HG03571 (cell line): ENCODE measurements around the gene KNDC1.
"Not testable (repeated sequence)": the region's sequence is repeated elsewhere in the genome, so short reads cannot be mapped to it uniquely, and the experiment has no call there.

Experiments
- ATAC-seq: cut with Tn5 transposase; IDR thresholded peaks from one replicate; pipeline ENCODE4 v1.9.1; 2021; ENCODE audit not compliant: unreplicated experiment

The KNDC1 gene

DNA sequence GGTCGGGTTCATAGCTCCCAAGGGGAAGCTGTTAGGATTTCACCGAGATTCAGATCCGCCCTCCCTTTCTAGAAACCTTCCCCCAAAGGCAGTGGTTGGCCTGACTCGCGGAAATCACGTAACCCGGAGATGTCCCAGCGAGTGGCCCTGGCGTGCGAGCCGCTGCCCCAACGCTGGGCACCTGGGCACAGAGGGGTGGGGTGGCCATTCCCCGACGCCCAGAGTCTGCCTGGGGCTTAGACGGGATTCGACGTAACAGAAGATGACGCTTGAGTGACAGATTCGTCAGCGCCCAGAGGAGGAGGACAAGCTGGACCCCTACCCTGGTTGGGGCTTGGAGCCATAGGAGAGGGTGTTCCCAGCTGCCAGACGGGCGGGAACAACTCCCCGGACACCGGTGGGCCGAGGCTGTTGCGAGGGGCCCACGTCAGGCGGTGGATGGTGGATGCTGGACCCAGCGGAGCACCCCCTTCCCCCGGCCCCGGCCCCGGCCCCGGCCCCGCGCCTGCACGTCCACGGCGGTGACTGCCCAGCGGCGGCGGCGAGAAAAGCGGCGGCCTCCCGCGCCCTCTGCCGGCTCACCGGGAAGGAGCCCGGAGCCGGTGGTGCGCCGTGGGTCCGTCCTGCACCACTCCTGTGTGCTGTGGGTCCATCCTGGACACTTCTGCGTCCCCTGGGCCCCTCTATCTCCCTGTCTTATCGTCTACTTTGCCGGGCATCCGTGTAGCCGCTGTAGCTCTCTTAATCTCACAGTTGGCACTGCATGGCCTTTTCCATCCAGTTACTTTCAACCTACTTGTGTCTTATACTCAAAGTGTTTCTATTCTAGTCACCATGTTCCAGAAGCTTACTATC lies 35.4 kb upstream of the KNDC1 start:
- no peak for ATAC-seq

- ATAC-seq: no peak
These were observed 34.1 kb upstream of the KNDC1 start for GRCh38 chr10:133125901-133126300.

GRCh38 chr10:133126431-133127290 lies 33.4 kb upstream of the KNDC1 start:
- ATAC-seq: no peak

GRCh38 chr10:133127291-133128125 lies 32.5 kb upstream of the KNDC1 start:
- no peak for ATAC-seq

DNA sequence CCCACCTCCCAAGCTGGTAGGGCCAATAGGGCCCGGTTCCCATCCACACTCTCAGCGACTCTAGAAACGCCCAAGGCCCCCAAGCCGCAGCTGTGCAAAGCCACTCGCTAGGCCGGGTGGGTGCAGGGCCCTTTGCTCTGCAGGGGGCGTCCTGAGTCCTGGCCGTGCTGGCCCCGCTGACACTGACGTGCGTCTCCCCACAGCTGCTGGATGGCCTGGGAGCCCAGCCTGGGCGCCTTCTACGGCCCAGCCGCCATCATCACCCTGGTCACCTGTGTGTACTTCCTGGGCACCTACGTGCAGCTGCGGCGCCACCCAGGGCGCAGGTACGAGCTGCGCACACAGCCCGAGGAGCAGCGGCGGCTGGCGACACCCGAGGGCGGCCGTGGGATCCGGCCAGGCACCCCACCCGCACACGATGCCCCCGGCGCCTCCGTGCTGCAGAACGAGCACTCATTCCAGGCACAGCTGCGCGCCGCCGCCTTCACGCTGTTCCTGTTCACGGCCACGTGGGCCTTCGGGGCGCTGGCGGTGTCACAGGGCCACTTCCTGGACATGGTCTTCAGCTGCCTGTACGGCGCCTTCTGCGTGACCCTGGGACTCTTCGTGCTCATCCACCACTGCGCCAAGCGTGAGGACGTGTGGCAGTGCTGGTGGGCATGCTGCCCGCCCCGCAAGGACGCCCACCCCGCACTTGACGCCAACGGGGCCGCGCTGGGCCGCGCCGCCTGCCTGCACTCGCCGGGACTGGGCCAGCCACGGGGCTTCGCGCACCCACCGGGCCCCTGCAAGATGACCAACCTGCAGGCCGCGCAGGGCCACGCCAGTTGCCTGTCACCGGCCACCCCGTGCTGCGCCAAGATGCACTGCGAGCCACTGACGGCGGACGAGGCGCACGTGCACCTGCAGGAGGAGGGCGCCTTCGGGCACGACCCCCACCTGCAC lies 31.6 kb upstream of the KNDC1 start:
- no peak for ATAC-seq

DNA sequence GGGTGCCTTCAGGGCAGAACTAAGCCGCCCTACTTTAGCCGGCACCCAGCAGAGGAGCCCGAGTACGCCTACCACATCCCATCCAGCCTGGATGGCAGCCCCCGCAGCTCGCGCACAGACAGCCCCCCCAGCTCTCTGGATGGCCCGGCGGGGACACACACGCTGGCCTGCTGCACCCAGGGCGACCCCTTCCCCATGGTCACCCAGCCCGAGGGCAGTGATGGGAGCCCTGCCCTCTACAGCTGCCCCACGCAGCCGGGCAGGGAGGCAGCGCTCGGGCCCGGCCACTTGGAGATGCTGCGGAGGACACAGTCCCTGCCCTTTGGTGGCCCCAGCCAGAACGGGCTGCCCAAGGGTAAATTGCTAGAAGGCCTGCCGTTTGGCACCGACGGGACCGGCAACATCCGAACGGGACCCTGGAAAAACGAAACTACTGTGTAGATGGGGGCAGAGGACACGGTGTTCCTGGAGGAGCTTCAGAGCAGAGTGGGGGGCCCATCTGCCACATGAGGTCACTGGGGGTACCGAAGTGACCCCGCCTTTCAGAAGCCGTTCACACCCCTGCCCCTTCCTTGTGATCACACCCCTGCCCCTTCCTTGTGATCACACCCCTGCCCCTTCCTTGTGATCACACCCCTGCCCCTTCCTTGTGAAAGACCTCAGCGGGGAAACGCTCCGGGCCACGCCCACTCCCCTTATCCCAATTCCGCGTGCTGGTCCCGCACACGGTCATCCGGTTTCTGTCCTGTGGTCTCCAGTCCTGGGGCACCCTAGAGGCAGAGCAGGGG lies 30.8 kb upstream of the KNDC1 start:
- ATAC-seq: no peak

DNA sequence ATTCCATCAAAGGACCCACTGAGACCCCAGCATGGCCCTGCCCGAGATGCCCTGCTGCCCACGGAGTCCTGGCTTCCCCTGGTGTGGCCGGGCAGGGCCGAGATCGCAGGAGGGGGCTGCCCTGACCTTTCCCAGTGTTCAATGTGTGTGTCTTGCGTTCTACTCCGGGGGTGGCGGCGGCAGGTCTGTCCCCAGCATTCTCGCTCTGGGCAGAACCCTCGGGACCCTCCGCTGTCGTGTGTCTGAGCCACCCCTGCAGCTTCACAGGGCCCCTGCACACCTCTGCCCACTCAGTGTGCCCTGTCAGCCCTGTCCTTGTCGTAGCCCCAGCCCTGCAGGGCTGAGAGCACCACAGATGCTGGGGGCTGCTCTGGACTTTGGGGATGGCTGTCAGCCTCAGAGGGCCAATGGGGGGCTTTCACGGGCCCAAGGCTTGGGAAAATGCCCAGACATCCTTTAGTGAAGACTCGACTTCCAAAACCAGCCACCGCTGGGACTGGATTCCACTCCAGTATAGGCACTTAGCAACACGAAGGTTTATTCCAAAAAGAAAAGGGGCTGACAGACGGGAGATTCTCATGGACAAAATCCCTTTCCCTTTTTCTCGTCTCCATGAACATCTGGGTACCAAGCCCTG lies 30.0 kb upstream of the KNDC1 start:
- no peak for ATAC-seq

- no peak for ATAC-seq
These were observed 29.4 kb upstream of the KNDC1 start for GRCh38 chr10:133130602-133131001.

GRCh38 chr10:133131053-133131452 lies 29.0 kb upstream of the KNDC1 start:
- no peak for ATAC-seq

DNA sequence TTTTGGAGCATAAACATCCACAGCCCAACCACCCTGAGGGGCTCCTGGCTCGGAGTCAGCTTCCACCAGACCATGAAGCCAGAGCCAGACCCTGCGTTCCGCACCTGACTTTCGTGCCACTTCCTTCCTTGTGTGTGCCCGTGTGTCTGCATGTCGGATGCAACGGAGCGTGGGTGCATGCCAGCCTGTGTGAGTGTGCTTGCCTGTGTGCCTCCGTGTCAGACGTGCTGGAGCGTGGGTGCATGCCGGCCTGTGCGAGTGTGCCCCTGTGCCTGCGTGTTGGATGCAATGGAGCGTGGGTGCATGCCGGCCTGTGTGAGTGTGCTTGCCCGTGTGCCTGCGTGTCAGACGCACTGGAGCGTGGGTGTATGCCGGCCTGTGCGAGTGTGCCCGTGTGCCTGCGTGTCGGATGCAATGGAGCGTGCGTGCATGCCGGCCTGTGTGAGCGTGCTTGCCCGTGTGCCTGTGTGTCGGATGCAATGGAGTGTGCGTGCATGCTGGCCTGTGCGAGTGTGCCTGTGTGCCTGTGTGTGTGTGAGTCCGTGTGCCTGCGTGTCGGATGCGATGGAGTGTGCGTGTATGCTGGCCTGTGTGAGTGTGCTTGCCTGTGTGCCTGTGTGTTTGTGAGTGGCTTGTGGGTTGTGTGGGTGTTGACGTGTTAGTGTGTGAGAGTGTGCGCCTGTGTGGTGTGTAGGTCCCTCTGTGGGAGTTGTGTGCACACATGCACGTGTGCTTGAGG lies 28.1 kb upstream of the KNDC1 start:
- ATAC-seq: no peak

DNA sequence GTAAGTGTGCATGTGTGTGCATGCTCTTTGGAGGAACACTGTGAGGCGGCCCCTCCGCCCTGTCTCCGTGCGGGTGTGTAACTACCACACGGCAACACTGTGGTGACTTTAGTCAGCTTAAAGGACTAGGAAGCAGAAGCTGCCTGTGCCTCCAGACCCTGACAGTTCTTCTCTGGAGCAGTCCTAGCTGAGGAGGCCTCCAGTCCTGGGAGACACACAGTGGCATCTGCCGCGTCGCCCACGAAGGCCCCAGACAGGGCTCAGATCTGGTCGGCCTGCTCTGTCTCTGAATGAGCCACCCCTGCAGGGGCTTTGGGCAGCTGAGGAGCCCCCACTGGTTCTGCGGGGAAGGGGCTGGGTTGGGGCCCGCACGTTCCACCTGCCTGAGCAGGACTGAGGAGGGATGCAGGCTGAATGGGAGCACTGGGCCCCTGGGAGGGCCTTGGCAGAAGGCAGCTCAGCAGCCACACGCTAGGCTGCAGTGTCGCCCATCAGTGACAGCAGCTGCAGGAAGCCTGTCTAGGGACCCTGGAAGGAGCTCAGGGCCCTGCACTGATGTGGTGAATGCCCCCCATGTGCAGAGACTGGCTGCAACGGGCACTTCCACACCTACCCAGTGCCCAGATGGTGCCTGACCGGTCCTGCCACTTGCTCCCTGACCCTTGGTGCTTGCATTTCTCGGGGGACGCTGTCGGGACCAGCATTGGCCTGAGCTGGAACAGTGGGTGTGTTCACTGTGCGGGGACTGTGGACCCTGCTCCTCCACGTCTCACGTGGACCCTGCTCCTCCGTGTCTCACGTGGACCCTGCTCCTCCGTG lies 27.3 kb upstream of the KNDC1 start:
- no peak for ATAC-seq

- ATAC-seq: no peak
These were observed 26.4 kb upstream of the KNDC1 start for GRCh38 chr10:133133471-133134231.

DNA sequence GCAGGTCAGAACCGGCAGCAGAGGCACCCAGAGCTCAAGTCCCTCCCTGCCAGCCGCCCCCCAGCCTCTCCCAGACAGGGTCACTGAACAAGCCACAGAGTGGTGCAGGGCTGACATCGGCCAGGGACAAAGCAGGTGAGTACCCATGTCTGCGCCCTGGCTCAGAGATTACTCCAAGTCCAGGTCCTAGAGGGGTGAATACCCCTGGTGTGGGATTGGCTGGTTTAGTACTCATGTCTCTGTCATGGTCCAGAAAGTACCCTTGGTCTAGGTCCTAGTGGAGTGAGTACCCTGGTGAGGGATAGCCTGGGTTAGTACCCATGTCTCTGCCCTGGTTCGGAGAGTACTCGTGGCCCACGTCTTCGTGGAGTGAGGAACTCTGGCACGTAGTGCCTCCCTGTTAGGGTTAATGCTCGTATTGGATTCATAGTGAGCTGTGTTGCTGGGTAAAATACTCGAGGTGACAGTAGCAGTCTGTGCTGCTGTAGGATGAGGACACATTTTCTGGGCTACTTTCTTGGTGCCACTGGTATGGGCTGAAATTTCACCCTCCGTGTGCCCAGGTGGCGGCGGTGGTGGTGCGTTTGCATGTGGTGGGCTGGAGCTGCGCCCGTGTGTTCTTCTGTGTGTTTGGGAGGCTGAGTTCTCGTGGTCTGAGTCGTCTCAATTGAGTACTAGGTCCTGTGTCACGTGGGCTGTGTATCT lies 25.5 kb upstream of the KNDC1 start:
- no peak for ATAC-seq

GRCh38 chr10:133135116-133135465 lies 24.9 kb upstream of the KNDC1 start:
- ATAC-seq: no peak

GRCh38 chr10:133137486-133138145 lies 22.4 kb upstream of the KNDC1 start:
- ATAC-seq: not testable (repeated sequence)
